NCI-H2196 treated with DMSO at 0.1 percent for 48 hours (cell line): ENCODE results near the gene ADIPOR1.
A peak's percentile ranks its signal among the peaks of the same experiment; 100 is the strongest.
"Not testable (repeated sequence)": the region's sequence is repeated elsewhere in the genome, so short reads cannot be mapped to it uniquely, and the experiment has no call there.

Experiments
- DNase-seq: peaks from one replicate; lab custom pipeline; 2025; ENCODE audit not compliant: unreplicated experiment; lab: John Stamatoyannopoulos, UW

Gene ADIPOR1, protein sequence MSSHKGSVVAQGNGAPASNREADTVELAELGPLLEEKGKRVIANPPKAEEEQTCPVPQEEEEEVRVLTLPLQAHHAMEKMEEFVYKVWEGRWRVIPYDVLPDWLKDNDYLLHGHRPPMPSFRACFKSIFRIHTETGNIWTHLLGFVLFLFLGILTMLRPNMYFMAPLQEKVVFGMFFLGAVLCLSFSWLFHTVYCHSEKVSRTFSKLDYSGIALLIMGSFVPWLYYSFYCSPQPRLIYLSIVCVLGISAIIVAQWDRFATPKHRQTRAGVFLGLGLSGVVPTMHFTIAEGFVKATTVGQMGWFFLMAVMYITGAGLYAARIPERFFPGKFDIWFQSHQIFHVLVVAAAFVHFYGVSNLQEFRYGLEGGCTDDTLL

DNA sequence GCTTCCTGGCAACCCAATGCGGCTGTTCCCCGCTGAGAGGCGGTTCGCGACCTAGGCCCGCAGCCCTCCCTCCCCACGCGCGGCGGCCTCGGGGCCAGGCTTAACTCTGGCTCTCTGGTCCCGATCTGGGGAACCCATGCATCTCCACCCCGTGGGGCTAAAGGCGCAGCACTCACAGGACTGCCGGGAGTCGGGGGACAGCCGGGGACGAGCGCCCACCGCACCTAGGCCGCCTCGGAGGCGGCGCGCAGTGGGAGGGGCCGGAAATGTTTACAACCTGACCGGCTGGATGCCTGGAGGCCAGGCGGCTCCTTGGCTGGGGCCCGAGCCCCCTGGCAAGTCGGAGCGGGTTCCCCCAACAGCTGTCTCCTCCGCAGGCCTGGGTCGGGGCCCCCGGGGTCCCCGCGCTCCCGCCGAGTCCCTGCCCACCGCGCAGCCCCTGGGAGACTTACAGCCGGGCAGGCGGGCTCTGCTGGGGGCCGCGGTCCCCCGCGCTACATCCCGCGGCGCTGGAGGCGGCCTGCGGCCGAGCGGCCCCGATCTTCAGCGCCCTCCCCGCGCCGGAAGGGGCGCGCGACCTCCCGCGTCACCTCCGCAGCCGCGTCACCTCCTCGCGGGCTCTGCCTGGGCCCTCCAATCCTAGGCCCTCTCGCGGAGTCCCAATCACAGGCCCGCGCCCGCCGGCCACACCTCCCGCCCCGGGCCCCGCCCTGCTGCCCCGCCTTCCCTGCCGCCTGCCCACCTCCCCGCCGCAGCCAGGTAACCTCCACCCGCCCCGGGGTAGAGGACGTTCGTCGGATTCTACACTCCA lies at the start of gene ADIPOR1:
ADIPOR1 (minus strand) TSS at position 580 of the 811 bp plus-strand sequence. CDS start 7,242 bp downstream, outside the sequence.
- peak; percentile 79 for DNase-seq

DNA sequence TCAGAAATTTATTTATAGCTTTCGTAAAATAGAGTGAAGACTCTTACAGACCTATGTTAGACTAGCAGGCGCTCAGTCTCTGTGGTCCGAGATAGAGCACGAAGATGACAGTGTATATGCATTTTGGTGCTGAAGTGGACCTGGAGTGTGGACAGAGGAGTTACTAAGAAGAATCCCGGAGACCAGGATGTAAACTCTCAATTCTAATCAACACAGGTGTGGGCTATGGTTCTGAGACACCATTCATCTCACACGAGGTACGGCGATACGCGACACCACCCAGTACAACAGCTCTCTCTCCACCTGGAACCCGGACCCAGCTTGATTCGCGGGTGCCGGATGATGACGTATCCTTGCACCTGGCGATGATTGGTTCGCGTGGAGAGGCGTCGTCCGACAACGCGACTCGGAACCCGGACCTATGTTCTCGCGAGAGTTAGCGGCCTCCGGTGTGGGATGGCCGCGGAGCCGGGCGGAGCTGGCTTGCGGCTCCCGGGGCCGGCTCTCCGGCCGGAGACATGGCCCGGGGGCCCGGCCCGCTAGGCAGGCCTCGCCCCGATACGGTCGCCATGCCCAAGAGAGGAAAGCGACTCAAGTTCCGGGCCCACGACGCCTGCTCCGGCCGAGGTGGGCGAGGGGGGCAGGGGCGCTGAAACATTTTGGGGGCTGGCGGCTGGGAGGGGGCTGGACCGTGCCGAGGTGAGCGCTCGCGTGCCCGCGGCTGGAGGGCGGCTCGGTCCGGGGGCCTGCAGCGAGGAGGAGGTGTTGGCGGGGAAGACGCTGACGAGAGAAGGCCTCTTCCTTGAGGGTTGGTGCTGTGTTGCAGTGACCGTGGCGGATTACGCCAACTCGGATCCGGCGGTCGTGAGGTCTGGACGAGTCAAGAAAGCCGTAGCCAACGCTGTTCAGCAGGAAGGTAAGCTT lies 49.1 kb upstream of the ADIPOR1 start, which contains the start of gene TMEM183A:
TMEM183A (plus strand) TSS at position 427 of the 924 bp plus-strand sequence; CDS start at position 519, 92 bp downstream.
- peak; percentile 91 for DNase-seq

DNA sequence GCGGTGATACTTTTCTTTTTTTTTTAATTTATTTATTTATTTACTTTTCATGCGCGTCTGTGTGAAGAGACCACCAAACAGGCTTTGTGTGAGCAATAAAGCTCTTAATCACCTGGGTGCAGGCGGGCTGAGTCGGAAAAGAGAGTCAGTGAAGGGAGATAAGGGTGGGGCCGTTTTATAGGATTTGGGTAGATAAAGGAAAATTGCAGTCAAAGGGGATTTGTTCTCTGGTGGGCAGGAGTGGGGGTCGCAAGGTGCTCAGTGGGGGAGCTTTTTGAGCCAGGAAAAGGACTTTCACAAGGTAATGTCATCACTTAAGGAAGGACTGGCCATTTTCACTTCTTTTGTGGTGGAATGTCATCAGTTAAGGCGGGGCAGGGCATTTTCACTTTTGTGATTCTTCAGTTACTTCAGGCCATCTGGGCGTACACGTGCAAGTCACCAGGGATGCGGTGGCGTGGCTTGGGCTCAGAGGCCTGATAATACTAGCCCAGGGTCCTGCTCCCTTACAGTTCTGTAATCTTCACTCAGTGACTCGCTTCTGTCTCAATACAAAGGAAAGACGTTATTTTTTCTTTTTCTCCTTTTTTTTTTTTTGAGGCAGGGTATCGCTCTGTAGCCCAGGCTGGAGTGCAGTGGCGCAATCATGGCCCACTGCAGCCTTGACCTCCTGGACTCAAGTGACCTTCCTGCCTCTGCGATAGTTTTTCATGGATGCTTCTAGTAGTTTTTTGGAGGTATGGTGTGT lies 47.5 kb upstream of the ADIPOR1 start:
- DNase-seq, result not testable (repeated sequence)

DNA sequence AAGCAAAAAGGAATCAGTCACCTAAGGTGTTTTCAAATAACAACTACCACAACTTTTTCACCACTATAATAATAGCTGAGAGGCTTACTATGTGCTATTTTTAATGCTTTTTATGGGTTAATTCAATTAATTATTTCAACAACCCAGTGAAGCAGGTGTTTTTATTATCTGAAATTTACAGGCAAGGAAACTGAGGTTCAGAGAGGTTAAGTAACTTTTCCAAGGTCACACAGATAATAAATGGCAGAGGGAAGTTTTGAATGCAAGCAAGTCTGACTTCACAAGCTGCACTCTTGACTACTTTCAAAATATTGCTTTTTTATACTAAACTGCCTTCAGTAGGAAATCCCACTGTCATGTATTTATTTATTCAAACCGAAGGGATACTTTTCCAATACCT lies 44.8 kb upstream of the ADIPOR1 start:
- DNase-seq, result no peak

DNA sequence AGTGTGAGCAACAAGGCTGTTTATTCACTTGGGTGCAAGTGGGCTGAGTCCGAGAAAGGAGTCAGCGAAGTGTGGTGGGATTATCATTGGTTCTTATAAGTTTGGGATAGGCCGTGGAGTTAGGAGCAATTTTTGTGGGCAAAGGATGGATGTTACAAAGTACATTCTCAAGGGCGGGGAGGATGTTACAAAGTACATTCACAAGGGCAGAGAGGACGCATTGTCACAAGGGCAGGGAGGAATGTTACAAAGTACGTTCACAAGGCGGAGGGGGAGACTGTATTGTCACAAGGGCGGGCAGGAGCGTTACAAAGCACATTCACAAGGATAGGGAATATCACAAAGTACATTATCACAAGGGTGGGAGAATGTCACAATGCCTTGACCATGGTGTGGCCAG lies 43.9 kb upstream of the ADIPOR1 start:
- no peak for DNase-seq

DNA sequence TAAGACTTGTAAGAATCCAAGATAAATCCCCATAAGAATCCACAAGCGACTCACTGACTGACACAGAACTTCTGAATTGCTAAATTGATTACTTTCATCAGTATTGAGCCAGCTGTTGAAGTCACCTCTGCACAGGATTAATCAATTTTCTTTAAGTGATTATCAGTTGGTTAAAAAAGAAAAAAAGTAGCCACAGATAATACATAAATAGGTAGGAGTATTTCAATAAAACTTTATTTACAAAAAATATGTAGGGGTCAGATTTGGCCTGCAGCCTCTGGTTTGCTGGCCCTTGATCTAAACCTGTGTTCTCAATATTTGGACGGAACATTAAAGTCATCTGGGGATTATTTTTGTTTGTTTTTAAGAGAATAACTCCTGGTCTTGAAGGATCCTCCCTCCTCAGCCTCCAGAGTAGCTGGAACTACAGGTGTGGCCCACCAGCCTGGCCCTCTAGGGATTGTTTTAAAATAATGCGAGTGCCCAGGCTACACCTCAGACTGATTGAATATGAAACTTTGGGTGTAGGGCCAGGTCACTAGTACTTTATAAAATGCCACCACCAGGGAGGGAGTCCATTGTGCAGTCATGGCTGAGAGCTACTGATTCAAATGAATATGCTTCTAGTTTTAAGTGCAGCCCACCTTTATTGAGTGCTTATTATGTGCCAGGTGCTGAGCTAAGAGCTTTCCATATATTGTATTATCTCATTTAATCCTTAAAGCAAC lies 42.3 kb upstream of the ADIPOR1 start:
- DNase-seq, result no peak

DNA sequence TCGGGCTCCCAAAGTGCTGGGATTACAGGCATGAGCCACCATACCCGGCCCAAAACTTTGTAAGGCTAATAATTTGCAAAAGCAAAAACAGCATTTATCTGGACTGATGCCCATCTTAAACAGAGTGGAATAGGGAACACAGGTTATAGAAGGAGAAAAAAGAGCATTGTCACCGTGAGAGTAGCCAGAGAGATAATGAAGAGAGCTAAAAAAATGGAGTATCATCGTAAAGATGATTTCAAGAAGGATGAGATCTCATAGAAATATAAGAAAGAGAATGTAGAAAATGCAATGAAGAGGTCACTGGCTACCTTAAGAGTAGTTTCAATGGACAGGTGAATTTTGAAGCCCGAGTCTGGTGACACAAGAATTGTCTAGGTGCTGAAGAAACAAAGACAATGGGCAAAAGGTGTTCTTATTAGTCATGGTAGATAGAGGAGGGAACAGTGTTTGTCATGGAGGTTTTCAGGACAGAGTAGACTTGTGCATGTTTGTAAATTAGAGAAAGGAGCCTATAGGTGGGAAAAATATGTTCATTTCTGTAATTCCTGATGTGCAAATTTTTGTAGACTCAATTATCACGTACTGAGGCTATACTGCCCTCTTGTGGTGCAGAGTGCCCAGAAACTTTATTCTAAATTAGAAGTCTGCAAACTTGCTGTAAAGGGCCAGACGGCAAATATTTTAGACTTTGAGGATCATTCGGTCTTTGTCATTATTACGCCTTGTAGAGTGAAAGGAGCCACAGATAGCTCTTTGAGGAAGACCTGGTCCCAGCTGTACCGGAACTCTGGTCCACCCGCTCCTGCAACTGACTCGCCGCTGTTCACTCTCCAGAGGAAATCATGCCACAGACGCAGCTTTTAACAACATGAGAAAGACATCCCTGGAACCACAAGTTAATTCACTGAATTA lies 41.0 kb upstream of the ADIPOR1 start:
- DNase-seq, result peak; percentile 11

DNA sequence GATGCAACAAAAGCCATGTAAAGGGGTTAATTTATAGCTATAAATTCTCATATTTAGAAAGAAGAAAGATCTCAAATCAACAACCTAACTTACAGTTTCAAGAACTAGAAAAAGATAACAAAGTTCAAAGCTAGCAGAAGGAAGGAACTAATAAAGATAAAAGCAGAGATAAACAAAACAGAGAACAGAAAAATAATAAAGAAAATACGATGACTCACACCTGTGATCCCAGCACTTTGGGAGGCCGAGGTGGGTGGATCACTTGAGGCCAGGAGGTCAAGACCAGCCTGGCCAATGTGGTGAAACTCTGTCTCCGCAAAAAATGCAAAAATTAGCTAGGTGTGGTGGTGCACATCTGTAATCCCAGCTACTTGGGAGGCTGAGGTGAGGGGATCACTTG lies 36.6 kb upstream of the ADIPOR1 start:
- no peak for DNase-seq

DNA sequence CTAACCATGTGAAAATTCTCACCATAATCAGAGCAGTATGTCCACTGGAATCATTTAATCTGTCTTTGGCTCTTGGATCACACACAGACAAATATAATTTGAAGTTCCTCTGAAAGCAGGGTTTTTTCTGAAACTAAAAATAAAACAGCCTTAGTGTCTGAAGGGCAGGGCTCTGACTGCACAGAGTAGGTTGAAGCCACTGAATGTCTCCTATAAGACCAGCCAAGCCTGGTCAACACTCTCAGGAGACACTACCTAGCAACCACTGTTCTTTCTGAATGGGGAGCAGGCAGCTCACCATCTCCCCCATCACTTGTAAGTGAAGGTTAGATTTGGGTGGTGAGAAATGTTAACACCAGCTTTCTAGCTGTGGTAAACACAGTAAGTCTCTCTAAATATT lies 33.0 kb upstream of the ADIPOR1 start:
- DNase-seq, result no peak

DNA sequence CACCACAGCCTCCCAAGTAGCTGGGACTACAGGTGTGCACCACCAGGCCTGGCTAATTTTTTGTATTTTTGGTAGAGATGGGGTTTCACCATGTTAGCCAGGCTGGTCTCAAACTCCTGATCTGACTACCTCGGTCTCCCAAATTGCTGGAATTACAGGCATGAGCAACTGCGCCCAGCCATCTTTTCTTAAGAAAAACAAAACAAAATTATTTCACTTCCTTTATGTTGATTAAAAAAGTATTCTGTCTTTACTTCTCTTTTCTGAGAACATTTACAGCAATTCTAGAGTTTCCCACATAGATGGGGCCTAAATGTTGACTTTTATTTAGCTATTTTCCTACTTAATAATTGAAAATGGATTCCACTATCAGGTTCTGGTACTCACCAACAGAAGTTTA lies 31.8 kb upstream of the ADIPOR1 start:
- no peak for DNase-seq

DNA sequence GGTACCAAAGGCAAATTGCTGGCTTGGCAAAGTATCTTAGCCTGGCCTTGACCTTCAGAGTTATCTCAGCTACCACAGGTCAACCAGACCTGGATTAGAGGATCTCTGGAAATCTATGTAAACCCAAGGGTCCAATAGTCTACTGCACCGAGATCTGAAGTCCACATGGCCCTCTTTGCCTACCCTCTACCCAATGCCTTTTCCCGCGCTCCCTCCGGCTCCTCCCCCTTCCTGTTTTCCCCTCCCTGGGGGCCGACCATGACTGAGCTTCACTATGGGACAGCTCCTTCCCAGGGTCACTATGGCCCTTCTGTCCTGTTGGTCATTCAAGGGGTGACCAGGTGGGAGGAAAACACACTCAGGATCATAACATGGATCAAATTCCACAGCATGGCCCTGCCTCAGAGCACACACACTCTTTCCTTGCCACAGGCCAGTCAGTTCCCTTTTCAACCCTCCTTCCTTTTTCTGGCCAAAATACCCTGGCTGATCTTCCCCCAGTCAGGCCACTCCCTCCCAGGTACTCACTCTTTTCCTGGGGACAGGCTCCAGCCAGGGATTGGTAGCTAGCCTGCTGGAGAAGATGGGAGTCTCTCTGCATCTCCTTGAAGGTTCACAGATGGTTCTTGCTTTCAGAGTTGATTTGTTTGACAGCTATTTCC lies 29.9 kb upstream of the ADIPOR1 start:
- no peak for DNase-seq

DNA sequence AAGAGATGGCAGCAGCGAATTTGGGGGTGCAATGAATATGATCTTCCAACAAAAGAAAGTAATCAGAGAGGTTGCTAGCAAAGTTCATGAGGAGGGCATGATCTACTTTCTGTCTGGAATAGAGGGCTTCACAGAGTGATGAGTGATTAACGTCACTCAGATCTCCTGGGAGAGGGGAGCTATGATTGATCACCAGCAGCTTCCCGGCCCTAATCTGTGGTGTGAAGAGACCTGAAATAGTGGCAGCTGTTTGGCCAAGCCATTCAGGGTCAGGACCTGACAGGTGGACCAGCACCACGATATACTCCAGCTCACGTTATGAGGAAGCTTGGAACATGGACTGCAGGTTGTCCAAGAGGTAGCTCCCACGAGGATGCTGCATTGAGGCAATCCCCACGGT lies 29.1 kb upstream of the ADIPOR1 start:
- DNase-seq, result no peak

DNA sequence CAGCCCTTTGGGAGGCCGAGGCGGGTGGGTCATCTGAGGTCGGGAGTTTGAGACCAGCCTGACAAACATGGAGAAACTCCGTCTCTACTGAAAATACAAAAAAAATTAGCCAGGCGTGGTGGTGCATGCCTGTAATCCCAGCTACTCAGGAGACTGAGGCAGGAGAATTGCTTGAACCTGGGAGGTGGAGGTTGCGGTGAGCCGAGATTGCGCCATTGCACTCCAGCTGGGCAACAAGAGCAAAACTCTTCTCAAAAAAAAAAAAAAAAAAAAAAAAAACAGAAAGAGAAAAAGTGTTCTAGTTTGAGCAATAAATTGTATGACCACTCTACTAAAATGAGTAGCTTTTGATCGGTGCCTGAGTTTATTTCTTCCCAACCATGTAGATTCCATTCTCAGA lies 28.0 kb upstream of the ADIPOR1 start:
- not testable (repeated sequence) for DNase-seq

DNA sequence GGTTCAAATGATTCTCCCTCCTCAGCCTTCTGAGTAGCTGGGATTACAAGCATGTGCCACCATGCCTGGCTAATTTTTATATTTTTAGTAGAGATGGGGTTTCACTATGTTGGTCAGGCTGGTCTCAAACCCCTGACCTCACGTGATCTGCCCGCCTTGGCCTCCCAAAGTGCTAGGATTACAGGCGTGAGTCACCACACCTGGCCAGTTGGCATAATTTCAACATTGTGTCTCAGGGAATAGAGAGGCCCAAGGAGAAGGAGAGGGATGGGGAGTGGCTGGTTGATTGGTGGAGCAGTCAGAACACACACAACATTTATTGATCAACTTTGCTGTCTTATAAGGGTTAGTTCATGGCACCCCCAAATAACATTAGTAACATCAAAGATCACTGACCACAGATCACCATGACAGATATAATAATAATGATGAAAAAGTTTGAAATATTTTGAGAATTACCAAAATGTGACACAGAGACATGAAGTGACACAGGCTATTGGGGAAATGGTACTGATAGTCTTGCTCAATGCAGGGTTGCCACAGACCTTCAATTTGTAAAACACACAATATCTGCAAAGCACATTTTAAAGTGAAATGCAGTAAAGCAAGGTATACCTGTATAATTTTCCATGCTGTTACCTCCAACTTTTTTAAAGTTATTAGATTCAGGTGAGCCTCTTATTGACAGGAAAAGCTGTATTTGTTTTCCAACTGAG lies 24.8 kb upstream of the ADIPOR1 start:
- DNase-seq, result no peak

DNA sequence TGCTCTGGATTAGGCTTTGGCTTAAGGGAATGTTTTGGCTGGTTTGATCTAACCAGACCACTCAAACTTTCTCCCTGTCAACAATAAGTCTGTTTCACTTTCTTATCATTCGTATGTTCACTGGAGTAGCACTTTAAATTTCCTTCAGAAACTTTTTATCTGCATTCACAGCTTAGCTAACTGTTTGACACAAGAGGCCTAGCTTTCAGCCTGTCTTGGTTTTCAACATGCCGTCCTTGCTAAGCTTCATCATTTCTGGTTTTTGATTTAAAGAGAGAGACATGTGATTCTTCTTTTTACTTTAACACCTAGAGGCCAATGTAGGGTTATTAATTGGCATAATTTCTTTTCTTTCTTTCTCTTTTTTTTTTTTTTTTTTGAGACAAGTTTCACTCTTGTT lies 23.8 kb upstream of the ADIPOR1 start:
- DNase-seq, result no peak

DNA sequence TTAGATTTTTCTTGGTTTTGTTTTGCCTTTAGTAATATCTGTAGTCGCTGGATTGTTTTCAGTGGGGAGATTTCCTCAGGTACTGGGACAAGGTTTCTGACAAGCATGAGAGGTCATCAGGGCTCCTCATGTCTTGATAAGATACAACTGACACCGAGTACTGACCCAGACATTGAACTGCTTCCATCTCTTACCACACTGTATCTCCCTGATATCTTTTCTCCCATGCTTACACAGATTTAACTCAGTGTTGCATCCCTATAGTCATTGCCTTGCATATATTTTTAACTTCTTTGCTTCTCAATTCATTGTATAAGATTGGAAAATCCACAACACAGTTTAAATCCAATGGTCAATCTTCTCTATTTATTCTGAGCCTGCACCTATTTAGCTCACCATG lies 21.3 kb upstream of the ADIPOR1 start:
- DNase-seq, result no peak

DNA sequence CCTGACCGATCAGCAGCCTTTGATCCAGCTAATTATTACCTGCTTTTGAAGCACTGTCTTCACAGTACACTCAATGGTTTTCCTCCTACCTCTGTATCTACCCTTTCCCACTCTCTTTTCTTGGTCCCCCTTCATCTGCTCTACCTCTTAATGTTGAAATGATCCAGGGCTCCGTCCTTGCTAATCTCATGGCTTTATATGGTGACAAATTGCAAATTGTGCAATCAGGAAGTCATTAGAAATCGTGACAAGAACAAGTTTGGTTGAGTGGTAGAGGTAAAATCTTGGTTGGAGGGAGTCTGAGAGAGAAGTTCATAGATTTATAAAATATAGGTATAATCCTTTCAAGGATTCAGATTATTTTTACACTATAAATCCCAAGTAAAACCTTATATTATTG lies 18.5 kb upstream of the ADIPOR1 start:
- no peak for DNase-seq

DNA sequence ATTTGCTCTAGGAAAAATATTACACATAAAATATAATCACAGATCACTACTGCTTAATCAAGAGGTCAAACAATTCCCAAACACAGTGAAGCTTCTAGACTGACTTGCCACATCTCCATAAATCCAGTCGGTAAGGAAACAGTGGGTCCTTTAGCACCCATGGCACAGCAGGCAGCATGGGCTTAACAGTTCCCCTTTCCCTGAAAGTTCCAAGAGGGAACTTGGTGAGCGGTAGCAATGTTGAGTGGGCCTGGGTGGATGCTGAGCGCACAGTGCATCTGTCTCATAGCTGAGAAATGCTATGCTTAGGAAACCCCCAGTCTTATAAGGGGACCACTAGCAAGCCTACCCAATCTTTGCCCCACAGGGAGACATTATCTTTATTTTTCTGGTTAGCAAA lies 16.7 kb upstream of the ADIPOR1 start:
- DNase-seq, result no peak
